GM19467 (cell line): ENCODE measurements around the gene WNT16.
"Not testable (repeated sequence)": the region's sequence is repeated elsewhere in the genome, so short reads cannot be mapped to it uniquely, and the experiment has no call there.

Source experiments
- ATAC-seq: cut with Tn5 transposase; IDR thresholded peaks from one replicate; pipeline ENCODE4 v1.9.1; 2021; ENCODE audit warnings: mild to moderate bottlenecking, moderate library complexity; ENCODE audit not compliant: unreplicated experiment

Gene WNT16

GRCh38 chr7:121305109-121305508 lies 23.7 kb upstream of the WNT16 start:
- ATAC-seq, result no peak

GRCh38 chr7:121306565-121306964 lies 22.2 kb upstream of the WNT16 start:
- no peak for ATAC-seq

- ATAC-seq, result no peak
Observed at GRCh38 chr7:121307021-121307574, 21.7 kb upstream of the WNT16 start.

- ATAC-seq, result no peak
Observed at GRCh38 chr7:121313220-121313792, 15.5 kb upstream of the WNT16 start.

- ATAC-seq, result peak; percentile 93
Observed at GRCh38 chr7:121313793-121314676, 14.8 kb upstream of the WNT16 start.

GRCh38 chr7:121315170-121315569 lies 13.6 kb upstream of the WNT16 start:
- not testable (repeated sequence) for ATAC-seq

GRCh38 chr7:121322460-121322859 lies 6.3 kb upstream of the WNT16 start:
- ATAC-seq, result no peak

GRCh38 chr7:121323515-121324302 lies 5.1 kb upstream of the WNT16 start:
- ATAC-seq, result no peak

GRCh38 chr7:121327671-121328070 lies 1.1 kb upstream of the WNT16 start:
- ATAC-seq, result no peak

GRCh38 chr7:121329191-121330052 lies 622 bp downstream of the WNT16 start:
- ATAC-seq, result peak; percentile 56

- peak; percentile 22 for ATAC-seq
Observed at GRCh38 chr7:121330053-121330833, 1.4 kb downstream of the WNT16 start.

- no peak for ATAC-seq
Observed at GRCh38 chr7:121331048-121331447, 2.2 kb downstream of the WNT16 start.

GRCh38 chr7:121331574-121331973 lies 2.8 kb downstream of the WNT16 start:
- no peak for ATAC-seq

- no peak for ATAC-seq
Observed at GRCh38 chr7:121334376-121334775, 5.6 kb downstream of the WNT16 start.

GRCh38 chr7:121334875-121335648 lies 6.3 kb downstream of the WNT16 start:
- ATAC-seq, result no peak

- no peak for ATAC-seq
Observed at GRCh38 chr7:121336579-121336978, 7.8 kb downstream of the WNT16 start.

GRCh38 chr7:121337398-121337797 lies 8.6 kb downstream of the WNT16 start:
- no peak for ATAC-seq

- no peak for ATAC-seq
Observed at GRCh38 chr7:121339082-121339481, 10.3 kb downstream of the WNT16 start.

- no peak for ATAC-seq
Observed at GRCh38 chr7:121341933-121342332, 13.1 kb downstream of the WNT16 start.
